ENCODE results near the gene SPINT1.

The SPINT1 gene

GRCh38 chr15:40847223-40847961 is 3.5 kb downstream of the SPINT1 start:
- peak; percentile 40; the same call in 1 of the 2 replicates for TF ChIP-seq TAF1 (IDR thresholded peaks at IDR 0.05; ENCODE audit: borderline replicate concordance, insufficient read depth, low read length)
- peak; percentile 45 for TF ChIP-seq POLR2AphosphoS5 (IDR thresholded peaks at IDR 0.05; ENCODE audit: low read depth, low read length)
- no peak for TF ChIP-seq REST (IDR thresholded peaks at IDR 0.05; ENCODE audit: insufficient read depth in 1 of 2, low read depth in 2 of 2, low read length in 2 of 2)
- TF ChIP-seq FOXP2 (optimal IDR thresholded peaks at IDR 0.05; ENCODE audit: borderline replicate concordance, extremely low read depth, extremely low read length, insufficient read depth) = peak; percentile 31

- TF ChIP-seq POLR2AphosphoS5 (IDR thresholded peaks at IDR 0.05; ENCODE audit: low read depth, low read length) (no peak), FOXP2 (optimal IDR thresholded peaks at IDR 0.05; ENCODE audit: borderline replicate concordance, extremely low read depth, extremely low read length, insufficient read depth) (no peak), TAF1 (IDR thresholded peaks at IDR 0.05; ENCODE audit: borderline replicate concordance, insufficient read depth, low read length) (no peak), REST (IDR thresholded peaks at IDR 0.05; ENCODE audit: insufficient read depth in 1 of 2, low read depth in 2 of 2, low read length in 2 of 2) (no peak), SIN3A (IDR thresholded peaks at IDR 0.05; ENCODE audit: borderline replicate concordance, insufficient read depth, low read length) (no peak)
These were observed 6.8 kb downstream of the SPINT1 start for GRCh38 chr15:40850576-40851112.

GRCh38 chr15:40852529-40852928 is 8.7 kb downstream of the SPINT1 start:
- TF ChIP-seq REST (IDR thresholded peaks at IDR 0.05; ENCODE audit: insufficient read depth in 1 of 2, low read depth in 2 of 2, low read length in 2 of 2) (no peak), SIN3A (IDR thresholded peaks at IDR 0.05; ENCODE audit: borderline replicate concordance, insufficient read depth, low read length) (no peak), FOXP2 (optimal IDR thresholded peaks at IDR 0.05; ENCODE audit: borderline replicate concordance, extremely low read depth, extremely low read length, insufficient read depth) (no peak), POLR2AphosphoS5 (IDR thresholded peaks at IDR 0.05; ENCODE audit: low read depth, low read length) (no peak), TAF1 (IDR thresholded peaks at IDR 0.05; ENCODE audit: borderline replicate concordance, insufficient read depth, low read length) (no peak)

- TF ChIP-seq FOXP2 (optimal IDR thresholded peaks at IDR 0.05; ENCODE audit: borderline replicate concordance, extremely low read depth, extremely low read length, insufficient read depth) (no peak), REST (IDR thresholded peaks at IDR 0.05; ENCODE audit: insufficient read depth in 1 of 2, low read depth in 2 of 2, low read length in 2 of 2) (no peak), TAF1 (IDR thresholded peaks at IDR 0.05; ENCODE audit: borderline replicate concordance, insufficient read depth, low read length) (no peak), SIN3A (IDR thresholded peaks at IDR 0.05; ENCODE audit: borderline replicate concordance, insufficient read depth, low read length) (no peak), POLR2AphosphoS5 (IDR thresholded peaks at IDR 0.05; ENCODE audit: low read depth, low read length) (no peak)
These were observed 9.5 kb downstream of the SPINT1 start for GRCh38 chr15:40853241-40853890.

Measured in PFSK-1 (cell line).